H1 (cell line): ENCODE measurements around the gene SYK. TPM values are rescaled to one million over a fixed set of nuclear protein-coding genes. Genes with fewer than 3 reads are reported as not detected.

Experiments
- CTCF ChIA-PET: fragments of 300-600 bp; sonication (Branson Sonifier 250); formaldehyde crosslinking; loops from one replicate; lab custom pipeline; 2021; ENCODE audit not compliant: partially characterized antibody; lab: Charles Lee
- POLR2A ChIA-PET: fragments of 300-600 bp; sonication (Branson Sonifier 250); formaldehyde crosslinking; loops from one replicate; lab custom pipeline; 2021; ENCODE audit warnings: inconsistent platforms; ENCODE audit not compliant: partially characterized antibody; lab: Charles Lee
- DNase-seq, 2 experiments: peaks; one replicate each; pipeline versions ENCODE4 v3.0.0 to v3.0.0-alpha.2; 2010 to 2022; ENCODE audit warnings: low spot score in 2 of 2, low read depth in 1 of 2, mixed read lengths in 1 of 2
- FAIRE-seq: peaks from 2 replicates; lab custom pipeline; 2011; peaks lifted over from hg19 to GRCh38; lab: Jason Lieb, UNC
- H2AFZ ChIP-seq: 2 replicates; pipeline ENCODE4 v1.8.1; 2012; ENCODE audit warnings: low read length, inconsistent platforms
- H2AK5ac ChIP-seq: 2 replicates; pipeline ENCODE4 v1.6.1; 2013; ENCODE audit warnings: low read depth, low read length
- H2BK120ac ChIP-seq: replicated peaks from 2 replicates; pipeline ENCODE3; 2013; ENCODE audit warnings: low read depth, low read length, inconsistent platforms
- H2BK12ac ChIP-seq: 2 replicates; pipeline ENCODE4 v1.6.1; 2013; ENCODE audit warnings: low read depth, low read length
- H2BK15ac ChIP-seq: 2 replicates; pipeline ENCODE4 v1.6.1; 2013; ENCODE audit warnings: low read length
- H2BK20ac ChIP-seq: 2 replicates; pipeline ENCODE4 v1.6.1; 2013; ENCODE audit warnings: low read length
- H2BK5ac ChIP-seq: 2 replicates; pipeline ENCODE4 v1.6.1; 2013; ENCODE audit warnings: low read depth, low read length
- H3K14ac ChIP-seq: 2 replicates; pipeline ENCODE4 v1.6.1; 2013; ENCODE audit warnings: inconsistent platforms; ENCODE audit not compliant: insufficient read length
- H3K18ac ChIP-seq: 2 replicates; pipeline ENCODE4 v1.6.1; 2013; ENCODE audit warnings: low read length; ENCODE audit errors: extremely low read depth
- H3K23ac ChIP-seq: 2 replicates; pipeline ENCODE4 v1.6.1; 2013; ENCODE audit warnings: inconsistent platforms; ENCODE audit not compliant: insufficient read length
- H3K23me2 ChIP-seq: 2 replicates; pipeline ENCODE4 v1.6.1; 2013; ENCODE audit warnings: low read depth, low read length
- H3K27ac ChIP-seq: 2 replicates; pipeline ENCODE4 v1.6.1; 2011; ENCODE audit warnings: low read depth, low read length, inconsistent platforms
- H3K27me3 ChIP-seq, 4 experiments: replicated peaks in 1 of 4; 1 replicate in 1 of 4; 2 replicates in 3 of 4; pipeline versions ENCODE4 v1.6.1 to v1.8.1; 2011 to 2013; ENCODE audit warnings: low read length in 3 of 4, mild to moderate bottlenecking in 3 of 4, inconsistent platforms in 2 of 4, mixed read lengths in 2 of 4, moderate library complexity in 1 of 4; ENCODE audit not compliant: control insufficient read depth in 3 of 4, insufficient read depth in 3 of 4; ENCODE audit errors: extremely low read depth in 1 of 4
- H3K36me3 ChIP-seq, 4 experiments: 2 replicates each; pipeline versions ENCODE4 v1.6.1 to v1.8.1; 2011 to 2013; ENCODE audit warnings: mild to moderate bottlenecking in 4 of 4, low read length in 3 of 4, moderate library complexity in 2 of 4, control low read depth in 1 of 4, inconsistent platforms in 1 of 4; ENCODE audit not compliant: insufficient read depth in 4 of 4, control insufficient read depth in 2 of 4
- H3K4ac ChIP-seq: replicated peaks from 2 replicates; pipeline ENCODE3; 2013; ENCODE audit warnings: low read length, low read depth, mixed read lengths, inconsistent platforms; ENCODE audit not compliant: insufficient read length
- H3K4me1 ChIP-seq, 4 experiments: replicated peaks in 1 of 4; 1 replicate in 1 of 4; 2 replicates in 3 of 4; pipeline versions ENCODE4 v1.6.1 to v1.8.1; 2011 to 2013; ENCODE audit warnings: low read length in 3 of 4, inconsistent platforms in 2 of 4, mixed read lengths in 1 of 4; ENCODE audit not compliant: insufficient read depth in 4 of 4, control insufficient read depth in 3 of 4
- H3K4me2 ChIP-seq, 2 experiments: 2 replicates each; pipeline versions ENCODE4 v1.6.1 to v1.8.1; 2011 to 2013; ENCODE audit warnings: low read depth in 2 of 2, low read length in 2 of 2, control low read depth in 1 of 2, inconsistent platforms in 1 of 2, mild to moderate bottlenecking in 1 of 2; ENCODE audit not compliant: insufficient read depth in 1 of 2
- H3K4me3 ChIP-seq, 4 experiments: fragments of 200-600, 300-600 bp in 1 of 4; sonication (generic), shearing (Covaris generic), sonication (Bioruptor Twin) in 1 of 4; 2 replicates each; pipeline versions ENCODE4 v1.5.1 to v1.8.1; 2011 to 2016; ENCODE audit warnings: low read length in 4 of 4, low read depth in 3 of 4, control low read depth in 2 of 4, inconsistent platforms in 2 of 4, mild to moderate bottlenecking in 2 of 4, mixed read lengths in 1 of 4, moderate library complexity in 1 of 4; ENCODE audit not compliant: insufficient read depth in 2 of 4; ENCODE audit errors: extremely low read depth in 1 of 4
- H3K56ac ChIP-seq: replicated peaks from 2 replicates; pipeline ENCODE3; 2013; ENCODE audit warnings: low read depth, mild to moderate bottlenecking, mixed read lengths, low read length, inconsistent platforms; ENCODE audit not compliant: insufficient read length
- H3K79me1 ChIP-seq: 2 replicates; pipeline ENCODE4 v1.6.1; 2013; ENCODE audit warnings: low read depth, low read length, control low read depth
- H3K79me2 ChIP-seq, 2 experiments: 2 replicates each; pipeline versions ENCODE4 v1.6.1 to v1.8.1; 2012 to 2013; ENCODE audit warnings: low read length in 2 of 2, mild to moderate bottlenecking in 2 of 2, inconsistent platforms in 1 of 2; ENCODE audit not compliant: insufficient read depth in 2 of 2, control insufficient read depth in 1 of 2
- H3K9ac ChIP-seq, 4 experiments: replicated peaks in 1 of 4; 1 replicate in 1 of 4; 2 replicates in 3 of 4; pipeline versions ENCODE4 v1.6.1 to v1.8.1; 2011 to 2013; ENCODE audit warnings: low read depth in 3 of 4, low read length in 3 of 4, control low read depth in 2 of 4, mild to moderate bottlenecking in 2 of 4, moderate library complexity in 2 of 4, inconsistent platforms in 1 of 4; ENCODE audit errors: extremely low read depth in 1 of 4
- H3K9me3 ChIP-seq, 2 experiments: 2 replicates each; pipeline versions ENCODE4 v1.6.1 to v1.8.1; 2012 to 2013; ENCODE audit warnings: mild to moderate bottlenecking in 2 of 2, moderate library complexity in 2 of 2, control low read depth in 1 of 2, inconsistent platforms in 1 of 2, low read depth in 1 of 2, low read length in 1 of 2, mixed read lengths in 1 of 2; ENCODE audit not compliant: insufficient read depth in 2 of 2
- H4K20me1 ChIP-seq, 2 experiments: replicated peaks in 1 of 2; 2 replicates each; pipeline versions ENCODE3 to v1.8.1; 2011 to 2013; ENCODE audit warnings: inconsistent platforms in 2 of 2, low read length in 2 of 2, mild to moderate bottlenecking in 1 of 2; ENCODE audit not compliant: insufficient read depth in 2 of 2, control insufficient read depth in 1 of 2
- H4K5ac ChIP-seq: 2 replicates; pipeline ENCODE4 v1.6.1; 2013; ENCODE audit warnings: low read length, low read depth, mixed read lengths, inconsistent platforms; ENCODE audit not compliant: insufficient read length
- H4K8ac ChIP-seq: 2 replicates; pipeline ENCODE4 v1.8.0; 2013; ENCODE audit warnings: mild to moderate bottlenecking, moderate library complexity, low read length, inconsistent platforms; ENCODE audit not compliant: insufficient read depth; ENCODE audit errors: extremely low read depth
- H4K91ac ChIP-seq: replicated peaks from 2 replicates; pipeline ENCODE3; 2013; ENCODE audit warnings: low read length, mixed read lengths, inconsistent platforms; ENCODE audit not compliant: insufficient read length
- BCL11A ChIP-seq, 2 experiments: IDR thresholded peaks; one replicate each; pipeline ENCODE4 v1.6.1; 2011; ENCODE audit warnings: low read depth in 2 of 2, low read length in 2 of 2, mild to moderate bottlenecking in 2 of 2
- HDAC2 ChIP-seq, 2 experiments: fragments of 300-600 bp in 1 of 2; sonication (generic) in 1 of 2; IDR thresholded peaks; 2 replicates each; pipeline ENCODE4 v1.6.1; 2011 to 2012; ENCODE audit warnings: low read depth in 2 of 2, low read length in 2 of 2, mild to moderate bottlenecking in 2 of 2, moderate library complexity in 2 of 2, borderline replicate concordance in 1 of 2, inconsistent platforms in 1 of 2
- JUN ChIP-seq: IDR thresholded peaks from 2 replicates; pipeline ENCODE4 v1.6.1; 2011; ENCODE audit warnings: low read depth, mild to moderate bottlenecking, improper control_type of control experiment, low read length
- KDM1A ChIP-seq: fragments of 200-600, 300-600 bp; sonication (generic); IDR thresholded peaks from 2 replicates; pipeline ENCODE4 v1.7.1; 2016; ENCODE audit warnings: mild to moderate bottlenecking, low read length, borderline replicate concordance
- NRF1 ChIP-seq: IDR thresholded peaks from 2 replicates; pipeline ENCODE4 v1.6.1; 2011; ENCODE audit warnings: mild to moderate bottlenecking, low read depth, low read length, improper control_type of control experiment
- POU5F1 ChIP-seq: IDR thresholded peaks from 2 replicates; pipeline ENCODE4 v1.6.1; 2011; ENCODE audit warnings: low read depth, mild to moderate bottlenecking, low read length, moderate library complexity
- RAD21 ChIP-seq, 2 experiments: IDR thresholded peaks in 1 of 2; conservative IDR thresholded peaks in 1 of 2; 2 replicates each; pipeline ENCODE4 v1.6.1; 2011; ENCODE audit warnings: low read depth in 2 of 2, low read length in 2 of 2, improper control_type of control experiment in 1 of 2, inconsistent platforms in 1 of 2, mild to moderate bottlenecking in 1 of 2, moderate library complexity in 1 of 2
- SAP30 ChIP-seq: fragments of 300-600 bp; sonication (generic); IDR thresholded peaks from 2 replicates; pipeline ENCODE4 v1.7.1; 2012; ENCODE audit warnings: low read length, moderate library complexity, mild to moderate bottlenecking, inconsistent platforms; ENCODE audit not compliant: insufficient read depth, insufficient replicate concordance
- SIRT6 ChIP-seq: IDR thresholded peaks from one replicate; pipeline ENCODE4 v1.7.1; 2012; ENCODE audit warnings: low read length, inconsistent platforms
- TEAD4 ChIP-seq: IDR thresholded peaks from 2 replicates; pipeline ENCODE4 v1.6.1; 2012; ENCODE audit warnings: low read depth, low read length, inconsistent platforms, mixed read lengths
- ZNF274 ChIP-seq: IDR thresholded peaks from 2 replicates; pipeline ENCODE4 v1.7.0; 2012; ENCODE audit warnings: low read length, borderline replicate concordance; ENCODE audit errors: extremely low read depth
- WGBS, 2 experiments: shearing (Covaris generic) in 1 of 2; methylation state at CpG; one replicate each; pipeline versions ENCODE4 v1.1.6 to v1.1.7; 2013 to 2015; ENCODE audit warnings: low lambda C conversion rate in 2 of 2, mixed read lengths in 2 of 2, inconsistent platforms in 1 of 2, low coverage in 1 of 2, missing lambda C conversion rate in 1 of 2; ENCODE audit not compliant: insufficient replicate concordance in 2 of 2, insufficient coverage in 1 of 2, insufficient read length in 1 of 2; ENCODE audit errors: extremely low coverage in 1 of 2, missing lambda C conversion rate in 1 of 2; 5-methylcytosine and 5-hydroxymethylcytosine counted together
- polyA plus RNA-seq, 7 experiments: library from polyadenylated mRNA; depleted of rRNA in 3 of 7; stranded (reverse) in 5 of 7; unstranded in 2 of 7; fragments of >200 nt in 5 of 7; fragments of 200-250 nt in 2 of 7; gene quantifications; 1 replicate in 5 of 7; 2 replicates in 1 of 7; 4 replicates in 1 of 7; pipeline versions ENCODE4 v1.2.1 to v1.2.3, GENCODE V29; 2011 to 2013; ENCODE audit warnings: missing spikeins in 2 of 7, mixed read lengths in 2 of 7
- total RNA-seq: library from RNA; stranded (reverse); fragmentation: NEBNext Ultra II Directional; extraction: Animal tissue kit (Norgen Biotek cat#: 25700); gene quantifications from 2 replicates; pipeline ENCODE4 v1.2.1, GENCODE V29; 2021
- TF ChIP-seq, protein P1 (sequence below): IDR thresholded peaks from 2 replicates; pipeline ENCODE4 v1.6.1; 2011; ENCODE audit warnings: low read depth, mild to moderate bottlenecking, low read length; ENCODE audit not compliant: insufficient read depth

Gene SYK
- total and polyA plus RNA-seq, 2 of the 8 experiments (the other 6 are each of a cell fraction or from before 2014, with no cell fraction given) = 1.5 to 4.4 TPM

DNA sequence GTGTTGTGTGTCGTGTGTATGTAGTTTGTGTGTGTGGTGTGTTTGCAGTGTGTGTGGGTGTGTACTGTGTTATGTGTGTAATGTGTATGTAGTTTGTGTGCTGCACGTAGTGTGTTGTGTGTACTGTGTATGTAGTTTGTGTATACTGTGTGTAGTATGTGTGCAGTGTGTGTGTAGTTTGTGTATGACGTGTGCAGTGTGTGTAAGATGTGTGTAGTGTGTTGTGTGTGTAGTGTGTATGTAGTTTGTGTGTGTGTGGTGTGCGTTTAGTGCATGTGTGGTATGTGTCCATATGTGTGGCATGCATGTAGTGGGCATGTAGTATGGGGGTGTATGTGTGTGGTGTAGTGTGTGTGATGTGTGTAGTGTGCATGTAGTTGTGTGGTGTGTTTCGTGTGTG is 39.6 kb downstream of the SYK start:
- no peak overlapping the region for H2BK20ac ChIP-seq
- H3K79me2 ChIP-seq = peaks cover 0 to 9% of the 10 kb centered on the region in 2 experiments; a peak in 1 of 4 replicates
- H3K4me2 ChIP-seq = no peak overlapping the region
- H3K4ac ChIP-seq = peak overlapping the region; percentile 57
- no peak overlapping the region for H3K14ac ChIP-seq
- H3K27ac ChIP-seq = no peak overlapping the region
- H2BK5ac ChIP-seq = no peak overlapping the region
- peak overlapping the region; percentile 15 for H4K5ac ChIP-seq
- ChIA-PET POLR2A (no interaction called here), CTCF (no interaction called here)
- no peak overlapping the region for H3K4me3 ChIP-seq
- peak overlapping the region; percentile 81 for H4K91ac ChIP-seq
- H3K56ac ChIP-seq = peak overlapping the region; percentile 50
- DNase-seq (no peak), FAIRE-seq (peak; percentile 48)
- H4K20me1 ChIP-seq = peaks cover 0 to 17% of the 10 kb centered on the region in 2 experiments
- H3K23me2 ChIP-seq = peaks cover 18% of the 10 kb centered on the region; the same call in 1 of the 2 replicates
- peaks cover 3 to 15% of the 10 kb centered on the region in 2 experiments; a peak in 3 of 4 replicates for H3K9me3 ChIP-seq
- peak overlapping the region; percentile 43; the same call in 1 of the 2 replicates for H2AK5ac ChIP-seq
- H2BK12ac ChIP-seq = peak overlapping the region; percentile 5; the same call in 1 of the 2 replicates
- peak overlapping the region; percentile 98 for H3K23ac ChIP-seq
- no peak overlapping the region for H2BK15ac ChIP-seq
- WGBS, 2 experiments = 90% methylated on average over 5 of the region's 5 CpGs; no CpG with 5 or more reads in 1 of the 2 experiments
- H3K4me1 ChIP-seq = no peaks in the 10 kb centered on the region; a peak in 1 of 7 replicates
- H4K8ac ChIP-seq = no peak overlapping the region
- H3K27me3 ChIP-seq = no peaks in the 10 kb centered on the region; a peak in 1 of 7 replicates
- H2AFZ ChIP-seq = no peak overlapping the region
- H3K9ac ChIP-seq = peak overlapping the region in 1 of 4 experiments; percentile 32; a peak in 1 of 7 replicates
- H3K18ac ChIP-seq = no peak overlapping the region
- H3K79me1 ChIP-seq = peaks cover 9% of the 10 kb centered on the region; the same call in 1 of the 2 replicates
- H3K36me3 ChIP-seq = peaks cover 0 to 6% (median 0%) of the 10 kb centered on the region in 4 experiments; a peak in 1 of 8 replicates
- H2BK120ac ChIP-seq = peak overlapping the region; percentile 28
- no peak for TF ChIP-seq SIRT6
- no peak for TF ChIP-seq ZNF274
- no peak for TF ChIP-seq HDAC2 (IDR thresholded peaks at IDR 0.05; ENCODE audit: borderline replicate concordance in 1 of 2, low read depth in 2 of 2, low read length in 2 of 2)
- no peak for TF ChIP-seq NRF1
- no peak for TF ChIP-seq TEAD4
- no peak for TF ChIP-seq SAP30
- no peak for TF ChIP-seq BCL11A (IDR thresholded peaks at IDR 0.05; ENCODE audit: low read depth in 2 of 2, low read length in 2 of 2)
- no peak for TF ChIP-seq JUN
- no peak for TF ChIP-seq POU5F1
- TF ChIP-seq KDM1A = no peak
- no peak for TF ChIP-seq RAD21 (IDR thresholded peaks at IDR 0.05 in 1 of 2, conservative IDR thresholded peaks at IDR 0.05 in 1 of 2; ENCODE audit: low read depth in 2 of 2, low read length in 2 of 2)
- TF ChIP-seq, protein P1, sequence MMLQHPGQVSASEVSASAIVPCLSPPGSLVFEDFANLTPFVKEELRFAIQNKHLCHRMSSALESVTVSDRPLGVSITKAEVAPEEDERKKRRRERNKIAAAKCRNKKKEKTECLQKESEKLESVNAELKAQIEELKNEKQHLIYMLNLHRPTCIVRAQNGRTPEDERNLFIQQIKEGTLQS = no peak
